HepG2 (cell line): ENCODE results near the gene AXIN1. TPM values are rescaled to one million over a fixed set of nuclear protein-coding genes. Genes with fewer than 3 reads are reported as not detected.

Experiments
- ATAC-seq: fragments of 200-7000 bp; cut with Tn5 transposase; 3 replicates; pipeline ENCODE4 v1.9.1; 2020; ENCODE audit warnings: mild to moderate bottlenecking, moderate library complexity
- BruUV-seq: library from RNA; stranded (reverse); fragments of 400-500 nt; replicated peaks from 2 replicates; lab custom pipeline; 2021; lab: Mats Ljungman, UMichigan
- CTCF ChIA-PET: fragments of 300-600 bp; formaldehyde crosslinking; extraction: SDS; loops from one replicate; lab custom pipeline; 2021; ENCODE audit warnings: low total read pairs, inconsistent platforms, low intra/inter-chr PET ratio; lab: Yijun Ruan, JAX
- POLR2A ChIA-PET: fragments of 350-600 bp; sonication (Branson Sonifier 250); formaldehyde crosslinking; loops from one replicate; lab custom pipeline; 2020; ENCODE audit warnings: antibody characterized with exemption, inconsistent platforms; lab: Yijun Ruan, JAX
- DNase-seq: peaks from one replicate; pipeline ENCODE4 v3.0.0-alpha.2; 2015; ENCODE audit warnings: low spot score
- FAIRE-seq: peaks from 3 replicates; lab custom pipeline; 2011; peaks lifted over from hg19 to GRCh38; lab: Jason Lieb, UNC
- H2AFZ ChIP-seq: one replicate; pipeline ENCODE4 v1.6.1; 2011; ENCODE audit warnings: low read length, inconsistent platforms
- H3K27ac ChIP-seq: fragments of 300-600 bp; 3 replicates; pipeline ENCODE4 v1.8.0; 2011; ENCODE audit warnings: mixed run types, mild to moderate bottlenecking, mixed read lengths, low read length, inconsistent platforms; ENCODE audit not compliant: insufficient read depth; ENCODE audit errors: extremely low read length
- H3K27me3 ChIP-seq, 2 experiments: fragments of 200-600 bp in 1 of 2; 2 replicates in 1 of 2; 3 replicates in 1 of 2; pipeline versions ENCODE4 v1.6.0 to v1.8.0; 2011; ENCODE audit warnings: low read length in 2 of 2, mild to moderate bottlenecking in 2 of 2, moderate library complexity in 2 of 2, inconsistent platforms in 1 of 2; ENCODE audit not compliant: insufficient read depth in 2 of 2, control insufficient read depth in 1 of 2
- H3K36me3 ChIP-seq, 2 experiments: fragments of 200-600 bp in 1 of 2; replicated peaks in 1 of 2; 2 replicates in 1 of 2; 3 replicates in 1 of 2; pipeline versions ENCODE4 v1.5.1 to v1.8.0; 2011; ENCODE audit warnings: low read length in 2 of 2, inconsistent platforms in 1 of 2; ENCODE audit not compliant: insufficient read depth in 2 of 2, control insufficient read depth in 1 of 2
- H3K4me1 ChIP-seq: 2 replicates; pipeline ENCODE4 v1.5.1; 2012; ENCODE audit warnings: low read length, inconsistent platforms; ENCODE audit not compliant: insufficient read depth
- H3K4me2 ChIP-seq: 2 replicates; pipeline ENCODE4 v1.6.0; 2011; ENCODE audit warnings: low read depth, low read length, inconsistent platforms
- H3K4me3 ChIP-seq, 3 experiments: fragments of 200-600 bp in 1 of 3; sonication (generic), shearing (Covaris generic) in 1 of 3; replicated peaks in 1 of 3; 2 replicates each; pipeline ENCODE4 v1.5.1; 2011 to 2016; ENCODE audit warnings: low read length in 3 of 3, inconsistent platforms in 2 of 3, low read depth in 2 of 3, mild to moderate bottlenecking in 2 of 3, control low read depth in 1 of 3, mixed read lengths in 1 of 3; ENCODE audit not compliant: insufficient read depth in 1 of 3
- H3K79me2 ChIP-seq: one replicate; pipeline ENCODE4 v1.6.1; 2011; ENCODE audit warnings: low read length, inconsistent platforms; ENCODE audit not compliant: insufficient read depth
- H3K9ac ChIP-seq: 2 replicates; pipeline ENCODE4 v1.6.0; 2011; ENCODE audit warnings: mild to moderate bottlenecking, low read depth, low read length, inconsistent platforms; ENCODE audit not compliant: insufficient read depth
- H3K9me3 ChIP-seq: 2 replicates; pipeline ENCODE4 v1.5.1; 2012; ENCODE audit warnings: mild to moderate bottlenecking, low read length
- H4K20me1 ChIP-seq: 2 replicates; pipeline ENCODE4 v1.6.0; 2011; ENCODE audit warnings: inconsistent platforms, mild to moderate bottlenecking, low read length, moderate library complexity; ENCODE audit not compliant: insufficient read depth
- ELF4 ChIP-seq: sonication (generic); formaldehyde crosslinking; IDR thresholded peaks from 2 replicates; pipeline ENCODE4 v1.5.0; 2020; ENCODE audit warnings: missing genetic modification reagents, mild to moderate bottlenecking, moderate library complexity, borderline replicate concordance
- KDM5B ChIP-seq: sonication (generic); formaldehyde crosslinking; IDR thresholded peaks from 2 replicates; pipeline ENCODE4 v1.4.0; 2020; ENCODE audit warnings: missing genetic modification reagents, mild to moderate bottlenecking, borderline replicate concordance
- SPEN ChIP-seq: sonication (generic); formaldehyde crosslinking; IDR thresholded peaks from 2 replicates; pipeline ENCODE4 v1.5.1; 2020; ENCODE audit warnings: low read depth, mild to moderate bottlenecking, missing genetic modification reagents
- TSC22D2 ChIP-seq: sonication (generic); formaldehyde crosslinking; IDR thresholded peaks from 2 replicates; pipeline ENCODE4 v1.5.1; 2020; ENCODE audit warnings: missing genetic modification reagents, mild to moderate bottlenecking, borderline replicate concordance
- ZNF136 ChIP-seq: sonication (generic); formaldehyde crosslinking; IDR thresholded peaks from 2 replicates; pipeline ENCODE4 v1.8.1; 2022; ENCODE audit warnings: low read depth, mild to moderate bottlenecking, moderate library complexity, missing genetic modification reagents
- ZNF468 ChIP-seq: sonication (generic); formaldehyde crosslinking; IDR thresholded peaks from 2 replicates; pipeline ENCODE4 v1.8.0; 2022; ENCODE audit warnings: mild to moderate bottlenecking, moderate library complexity, missing genetic modification reagents
- ZNF607 ChIP-seq: sonication (generic); formaldehyde crosslinking; IDR thresholded peaks from 2 replicates; pipeline ENCODE4 v1.5.1; 2020; ENCODE audit warnings: missing genetic modification reagents, mild to moderate bottlenecking, borderline replicate concordance
- ZSCAN31 ChIP-seq: sonication (generic); formaldehyde crosslinking; IDR thresholded peaks from 2 replicates; pipeline ENCODE4 v1.5.0; 2020; ENCODE audit warnings: low read depth, mild to moderate bottlenecking, missing genetic modification reagents
- WGBS: methylation state at CpG from one replicate; pipeline ENCODE4 v1.1.6; 2017; ENCODE audit warnings: low lambda C conversion rate; 5-methylcytosine and 5-hydroxymethylcytosine counted together
- in situ Hi-C: cut with HindIII; loops from 2 replicates; pipeline ENCODE4 v1.10.0; 2017; ENCODE audit warnings: low pct_unique_long_range_greater_than_20kb; ENCODE audit not compliant: extremely low pct_ligation_motif_present
- intact Hi-C: fragments of 100-400 bp; cut with micrococcal nuclease; formaldehyde crosslinking; loops from one replicate; pipeline ENCODE4 v1.10.0; 2022; ENCODE audit not compliant: unreplicated experiment
- polyA plus RNA-seq, 8 experiments: library from polyadenylated mRNA; depleted of rRNA in 3 of 8; stranded (reverse) in 7 of 8; unstranded in 1 of 8; fragments of >200 nt; fragmentation: Illumina TruSeq in 4 of 8; extraction: Trizol in 4 of 8; gene quantifications; 2 replicates each; pipeline versions ENCODE4 v1.2.1 to v1.2.3, GENCODE V29; 2011 to 2016; ENCODE audit warnings: low read depth in 4 of 8, missing spikeins in 1 of 8, mixed read lengths in 1 of 8; ENCODE audit not compliant: insufficient read depth in 1 of 8
- total RNA-seq, 5 experiments: library from RNA; depleted of rRNA; stranded (reverse); fragments of >200 nt; fragmentation: Illumina TruSeq; extraction: Trizol; gene quantifications; 2 replicates each; pipeline ENCODE4 v1.2.3, GENCODE V29; 2016; ENCODE audit warnings: low read depth in 1 of 5
- TF ChIP-seq, protein P1 (sequence below): sonication (generic); formaldehyde crosslinking; IDR thresholded peaks from 2 replicates; pipeline ENCODE4 v1.5.0; 2020; ENCODE audit warnings: mild to moderate bottlenecking, missing genetic modification reagents, borderline replicate concordance

Gene AXIN1
- total and polyA plus RNA-seq, 2 of the 13 experiments (the other 11 are each of a cell fraction or from before 2014, with no cell fraction given), result 24.0 to 26.0 TPM

GRCh38 chr16:396199-396598 is 43.7 kb upstream of the AXIN1 start:
- no peak overlapping the region for H2AFZ ChIP-seq
- POLR2A ChIA-PET, result interaction anchor here (0.9 to 1.7 kb wide), 3 partner anchors 10 to 131 kb away, joined by 3 to 10 read pairs (median 4); partner anchors contain the start of gene CAPN15
- in situ Hi-C loops (loop anchor here (5.0 kb wide), 1 partner anchor 101 kb away; no protein-coding TSS in a partner anchor), intact Hi-C loops (no loop called here)
- H3K27me3 ChIP-seq, result no peaks in the 10 kb centered on the region
- peak overlapping the region; percentile 60 to 81 (median 81) for H3K4me3 ChIP-seq
- 10% methylated on average over 3 of the region's 3 CpGs for WGBS
- DNase-seq (no peak), FAIRE-seq (no peak), ATAC-seq (no peak)
- CTCF ChIA-PET, result no interaction called here
- peaks cover 14% of the 10 kb centered on the region for H3K79me2 ChIP-seq
- H3K9ac ChIP-seq, result peak overlapping the region; percentile 88
- H3K4me2 ChIP-seq, result peak overlapping the region; percentile 99
- H3K9me3 ChIP-seq, result no peaks in the 10 kb centered on the region
- no peaks in the 10 kb centered on the region for H4K20me1 ChIP-seq
- TF ChIP-seq ZSCAN31 (CRISPR knock-in tag) (0 out of 2 replicates have a peak, but pooled peaks have one; percentile 43), TSC22D2 (no peak), SPEN (CRISPR knock-in tag) (0 out of 2 replicates have a peak, but pooled peaks have one; percentile 29), ZNF607 (CRISPR knock-in tag) (no peak), ELF4 (0 out of 2 replicates have a peak, but pooled peaks have one; percentile 20), KDM5B (0 out of 2 replicates have a peak, but pooled peaks have one; percentile 52), ZNF136 (0 out of 2 replicates have a peak, but pooled peaks have one; percentile 30), ZNF468 (CRISPR knock-in tag) (0 out of 2 replicates have a peak, but pooled peaks have one; percentile 9)
- TF ChIP-seq, protein P1, sequence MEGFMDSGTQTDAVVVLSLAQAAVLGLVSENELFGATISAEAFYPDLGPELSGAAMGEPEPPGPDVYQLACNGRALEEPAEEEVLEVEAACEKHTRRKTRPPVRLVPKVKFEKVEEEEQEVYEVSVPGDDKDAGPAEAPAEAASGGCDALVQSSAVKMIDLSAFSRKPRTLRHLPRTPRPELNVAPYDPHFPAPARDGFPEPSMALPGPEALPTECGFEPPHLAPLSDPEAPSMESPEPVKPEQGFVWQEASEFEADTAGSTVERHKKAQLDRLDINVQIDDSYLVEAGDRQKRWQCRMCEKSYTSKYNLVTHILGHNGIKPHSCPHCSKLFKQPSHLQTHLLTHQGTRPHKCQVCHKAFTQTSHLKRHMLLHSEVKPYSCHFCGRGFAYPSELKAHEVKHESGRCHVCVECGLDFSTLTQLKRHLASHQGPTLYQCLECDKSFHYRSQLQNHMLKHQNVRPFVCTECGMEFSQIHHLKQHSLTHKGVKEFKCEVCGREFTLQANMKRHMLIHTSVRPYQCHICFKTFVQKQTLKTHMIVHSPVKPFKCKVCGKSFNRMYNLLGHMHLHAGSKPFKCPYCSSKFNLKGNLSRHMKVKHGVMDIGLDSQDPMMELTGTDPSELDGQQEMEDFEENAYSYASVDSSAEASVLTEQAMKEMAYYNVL (CRISPR knock-in tag), result 0 out of 2 replicates have a peak, but pooled peaks have one; percentile 15
- BruUV-seq, result TSS peak; percentile 59
- H3K4me1 ChIP-seq, result peaks cover 37% of the 10 kb centered on the region
- peak overlapping the region; percentile 94 for H3K27ac ChIP-seq
- H3K36me3 ChIP-seq, result peaks cover 0 to 4% of the 10 kb centered on the region in 2 experiments; a peak in 2 of 5 replicates
